OCI-LY1 (cell line): Measurements from ENCODE around the gene MTPN.

Experiments
- H2AFZ ChIP-seq: fragments of 200-600 bp; sonication (generic), shearing (Covaris generic); 2 replicates; pipeline ENCODE4 v1.6.0; 2014; ENCODE audit warnings: antibody characterized with exemption, mild to moderate bottlenecking, low read length
- H3F3A ChIP-seq: fragments of 200-600 bp; sonication (generic), shearing (Covaris generic); 2 replicates; pipeline ENCODE4 v1.6.0; 2014; ENCODE audit warnings: mild to moderate bottlenecking, antibody characterized with exemption, low read length, moderate library complexity; ENCODE audit not compliant: insufficient read depth
- H3K27ac ChIP-seq: fragments of 200-600 bp; sonication (generic); 2 replicates; pipeline ENCODE4 v1.5.1; 2014; ENCODE audit warnings: low read length, mixed run types, mild to moderate bottlenecking, low read depth; ENCODE audit not compliant: poor library complexity, severe bottlenecking
- H3K27me3 ChIP-seq: fragments of 200-600 bp; sonication (generic); 2 replicates; pipeline ENCODE4 v1.6.0; 2014; ENCODE audit warnings: antibody characterized with exemption, mild to moderate bottlenecking, low read length, moderate library complexity; ENCODE audit not compliant: insufficient read depth
- H3K36me3 ChIP-seq: fragments of 200-600 bp; sonication (generic); 2 replicates; pipeline ENCODE4 v1.6.1; 2014; ENCODE audit warnings: mild to moderate bottlenecking, antibody characterized with exemption, low read length, moderate library complexity, mixed read lengths; ENCODE audit not compliant: insufficient read depth
- H3K4me1 ChIP-seq: fragments of 200-600 bp; sonication (generic); 2 replicates; pipeline ENCODE4 v1.5.1; 2014; ENCODE audit warnings: mild to moderate bottlenecking, low read length, moderate library complexity; ENCODE audit not compliant: insufficient read depth, severe bottlenecking
- H3K4me2 ChIP-seq: fragments of 200-600 bp; sonication (generic), shearing (Covaris generic); 2 replicates; pipeline ENCODE4 v1.6.1; 2014; ENCODE audit warnings: low read length
- H3K4me3 ChIP-seq: fragments of 200-600 bp; sonication (generic); 2 replicates; pipeline ENCODE4 v1.5.1; 2014; ENCODE audit warnings: low read length, low read depth, mild to moderate bottlenecking, mixed read lengths; ENCODE audit not compliant: poor library complexity, severe bottlenecking
- H3K79me2 ChIP-seq: fragments of 200-600 bp; shearing (Covaris generic); 2 replicates; pipeline ENCODE4 v1.6.1; 2016; ENCODE audit warnings: mixed run types, low read length, mixed read lengths; ENCODE audit not compliant: insufficient read depth
- H3K9ac ChIP-seq: fragments of 200-600 bp; sonication (generic), shearing (Covaris generic); 2 replicates; pipeline ENCODE4 v1.6.1; 2014; ENCODE audit warnings: mild to moderate bottlenecking, low read length, mixed read lengths
- H3K9me2 ChIP-seq: fragments of 200-600 bp; sonication (generic), shearing (Covaris generic); 2 replicates; pipeline ENCODE4 v1.6.1; 2014; ENCODE audit warnings: low read depth, mild to moderate bottlenecking, low read length, mixed read lengths
- H3K9me3 ChIP-seq: fragments of 200-600 bp; shearing (Covaris generic); 2 replicates; pipeline ENCODE4 v1.6.1; 2014; ENCODE audit warnings: low read length, mixed read lengths
- H4K20me1 ChIP-seq: fragments of 200-600 bp; sonication (generic), shearing (Covaris generic); 2 replicates; pipeline ENCODE4 v1.6.0; 2016; ENCODE audit warnings: mild to moderate bottlenecking, low read length; ENCODE audit not compliant: insufficient read depth
- CTCF ChIP-seq: fragments of 200-600 bp; sonication (generic), shearing (Covaris generic); IDR thresholded peaks from 2 replicates; pipeline ENCODE4 v1.5.1; 2017; ENCODE audit warnings: mild to moderate bottlenecking, antibody characterized with exemption, low read length, moderate library complexity, mixed read lengths
- EZH2 ChIP-seq: fragments of 200-600 bp; sonication (generic), shearing (Covaris generic); IDR thresholded peaks from 2 replicates; pipeline ENCODE4 v1.8.0; 2017; ENCODE audit warnings: borderline replicate concordance, mixed run types, mild to moderate bottlenecking, antibody characterized with exemption, low read length, moderate library complexity, mixed read lengths

Gene MTPN

DNA sequence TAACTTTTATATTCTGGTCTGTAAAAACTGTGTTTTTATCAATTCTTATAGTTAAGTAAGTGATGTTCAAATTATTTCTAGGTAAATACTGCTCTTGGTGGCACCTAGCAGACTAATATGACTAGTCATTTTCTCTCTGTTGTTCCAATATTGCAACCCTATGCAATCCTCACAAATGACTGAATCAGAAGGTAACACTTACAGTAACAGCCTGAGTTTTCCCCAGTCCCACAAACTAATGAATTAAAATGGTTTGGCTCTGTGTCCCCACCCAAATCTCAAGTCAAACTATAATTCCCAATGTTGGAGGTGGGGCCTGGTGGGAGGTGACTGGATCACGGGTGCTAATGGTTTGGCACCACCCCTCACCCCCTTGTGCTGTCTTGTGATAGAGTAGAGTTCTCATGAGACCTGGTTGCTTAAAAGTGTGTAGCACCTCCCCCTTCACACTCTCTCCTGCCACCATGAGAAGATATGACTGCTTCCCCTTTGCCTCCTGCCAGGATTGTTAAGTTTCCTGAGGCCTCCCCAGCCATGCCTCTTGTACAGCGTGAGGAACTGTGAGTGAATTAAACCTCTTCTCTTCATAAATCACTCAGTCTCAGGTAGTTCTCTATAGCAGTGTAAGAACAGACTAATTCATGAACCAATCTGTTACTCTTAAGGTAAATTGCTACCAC is 43.5 kb downstream of the MTPN start:
- no peaks in the 10 kb centered on the region for H3K27me3 ChIP-seq
- no peaks in the 10 kb centered on the region for H3F3A ChIP-seq
- no peaks in the 10 kb centered on the region for H3K9me3 ChIP-seq
- H3K4me1 ChIP-seq, result no peaks in the 10 kb centered on the region
- peaks cover 17% of the 10 kb centered on the region for H3K36me3 ChIP-seq
- H3K79me2 ChIP-seq, result peaks cover 24% of the 10 kb centered on the region
- no peak overlapping the region for H3K9ac ChIP-seq
- no peak overlapping the region for H3K4me3 ChIP-seq
- no peaks in the 10 kb centered on the region for H4K20me1 ChIP-seq
- no peak for TF ChIP-seq EZH2
- no peak for TF ChIP-seq CTCF
- no peak overlapping the region for H3K4me2 ChIP-seq
- no peak overlapping the region for H2AFZ ChIP-seq
- no peaks in the 10 kb centered on the region for H3K9me2 ChIP-seq
- no peak overlapping the region for H3K27ac ChIP-seq

DNA sequence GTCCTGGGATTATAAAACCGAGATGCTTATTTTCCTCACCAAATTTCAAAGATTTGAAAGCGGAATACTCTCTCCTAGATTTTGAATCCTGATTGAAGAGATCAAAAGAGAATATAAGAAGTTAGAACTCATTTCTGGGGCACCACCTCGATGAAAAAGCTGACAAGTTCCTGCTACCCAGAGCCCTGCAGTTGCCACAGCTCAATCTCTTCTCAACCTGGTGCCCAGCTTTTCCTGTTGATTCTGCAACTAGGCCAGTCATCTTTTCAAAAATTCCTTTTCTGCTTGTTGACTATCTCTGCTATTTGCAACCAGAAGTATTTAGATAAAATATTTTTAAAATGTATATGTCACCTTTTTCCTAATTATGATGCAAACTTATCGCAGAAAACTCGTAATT is 45.0 kb downstream of the MTPN start:
- Histone ChIP-seq H3K79me2 (peaks cover 10% of the 10 kb centered on the region), H2AFZ (no peak overlapping the region), H3K27ac (no peak overlapping the region), H3K4me1 (no peaks in the 10 kb centered on the region), H3K9me2 (no peaks in the 10 kb centered on the region), H3F3A (no peaks in the 10 kb centered on the region), H3K4me3 (no peak overlapping the region), H3K9me3 (no peaks in the 10 kb centered on the region), H4K20me1 (no peaks in the 10 kb centered on the region), H3K9ac (no peak overlapping the region), H3K27me3 (no peaks in the 10 kb centered on the region), H3K4me2 (no peak overlapping the region), H3K36me3 (peaks cover 30% of the 10 kb centered on the region)
- TF ChIP-seq CTCF (no peak), EZH2 (no peak)

DNA sequence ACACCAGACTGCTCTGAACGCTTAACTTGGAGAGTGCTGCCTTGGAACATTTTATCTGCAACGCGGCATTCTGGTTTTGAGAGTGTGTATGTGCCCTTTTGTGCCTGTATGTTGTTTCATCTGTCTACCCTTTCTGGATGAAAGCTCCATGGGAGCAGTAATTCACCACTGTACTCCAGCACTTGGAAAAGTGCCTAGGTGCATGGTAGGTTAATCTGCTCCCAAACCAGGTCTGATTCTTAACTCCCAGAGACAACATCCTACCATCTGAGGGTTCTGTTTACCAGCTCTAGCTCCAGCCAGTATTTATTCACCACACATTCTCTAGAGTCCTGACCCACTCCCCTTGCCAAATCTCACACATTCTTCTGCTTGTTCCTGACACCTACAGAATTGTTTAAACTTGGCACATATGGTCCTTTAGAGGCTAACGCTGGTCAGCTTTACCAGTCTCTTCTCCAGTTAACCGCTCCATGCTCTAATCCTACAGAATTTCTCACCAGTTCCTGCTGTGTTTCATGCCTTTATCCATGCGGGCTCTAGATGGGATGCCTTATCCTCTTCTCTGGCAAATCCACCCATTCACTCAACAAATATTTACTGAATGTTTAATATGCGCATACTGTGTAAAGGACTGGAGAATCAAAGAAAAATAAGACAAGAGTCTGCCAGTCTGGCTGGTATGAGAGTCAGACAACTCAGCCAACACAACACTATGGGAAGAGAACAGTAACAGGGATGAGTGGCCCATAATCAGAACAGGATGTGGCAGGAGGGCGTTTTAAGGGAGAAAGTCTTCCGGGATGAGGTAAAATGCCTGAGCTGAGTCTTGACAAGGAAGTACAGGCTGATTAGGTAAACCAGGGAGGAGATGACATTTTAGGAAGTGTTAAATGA is 46.3 kb downstream of the MTPN start:
- H3K4me2 ChIP-seq, result no peak overlapping the region
- H3K9me3 ChIP-seq, result no peaks in the 10 kb centered on the region
- no peaks in the 10 kb centered on the region for H3K9me2 ChIP-seq
- no peak overlapping the region for H3K27ac ChIP-seq
- H2AFZ ChIP-seq, result no peak overlapping the region
- H3K4me3 ChIP-seq, result no peak overlapping the region
- H3K36me3 ChIP-seq, result peaks cover 34% of the 10 kb centered on the region
- TF ChIP-seq EZH2 (no peak), CTCF (no peak)
- no peaks in the 10 kb centered on the region for H3K27me3 ChIP-seq
- no peaks in the 10 kb centered on the region for H3F3A ChIP-seq
- no peak overlapping the region for H3K9ac ChIP-seq
- H3K79me2 ChIP-seq, result peaks cover 3% of the 10 kb centered on the region
- no peaks in the 10 kb centered on the region for H4K20me1 ChIP-seq
- H3K4me1 ChIP-seq, result no peaks in the 10 kb centered on the region
